Thyroid gland (tissue), 4 donors: ENCODE data around the gene DLGAP4.

Source experiments
- POLR2A ChIP-seq, 2 donors: fragments of 450-650 bp; IDR thresholded peaks; one replicate each; pipeline ENCODE4 v1.6.1; 2017; ENCODE audit warnings: antibody characterized with exemption in 2 of 2, mild to moderate bottlenecking in 2 of 2, moderate library complexity in 1 of 2
- TF ChIP-seq, protein P1 (sequence below), 6 experiments: fragments of 200-600 bp in 3 of 6; fragments of 450-650 bp in 3 of 6; sonication (generic) in 3 of 6; IDR thresholded peaks; one replicate each; pipeline ENCODE4 v1.5.1; 2016 to 2019; ENCODE audit warnings: antibody characterized with exemption in 6 of 6, mild to moderate bottlenecking in 2 of 6, inconsistent platforms in 1 of 6, moderate library complexity in 1 of 6

DNA sequence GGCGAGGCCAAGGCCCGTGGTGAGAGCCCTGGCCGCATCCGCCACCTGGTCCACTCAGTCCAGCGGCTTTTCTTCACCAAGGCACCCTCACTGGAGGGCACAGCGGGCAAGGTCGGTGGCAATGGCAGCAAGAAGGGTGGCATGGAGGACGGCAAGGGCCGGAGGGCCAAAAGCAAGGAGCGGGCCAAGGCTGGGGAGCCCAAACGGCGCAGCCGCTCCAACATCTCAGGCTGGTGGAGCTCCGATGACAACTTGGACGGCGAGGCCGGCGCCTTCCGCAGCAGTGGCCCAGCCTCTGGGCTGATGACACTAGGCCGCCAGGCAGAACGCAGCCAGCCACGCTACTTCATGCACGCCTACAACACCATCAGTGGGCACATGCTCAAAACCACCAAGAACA lies 126.0 kb downstream of the DLGAP4 start:
- TF ChIP-seq, protein P1, sequence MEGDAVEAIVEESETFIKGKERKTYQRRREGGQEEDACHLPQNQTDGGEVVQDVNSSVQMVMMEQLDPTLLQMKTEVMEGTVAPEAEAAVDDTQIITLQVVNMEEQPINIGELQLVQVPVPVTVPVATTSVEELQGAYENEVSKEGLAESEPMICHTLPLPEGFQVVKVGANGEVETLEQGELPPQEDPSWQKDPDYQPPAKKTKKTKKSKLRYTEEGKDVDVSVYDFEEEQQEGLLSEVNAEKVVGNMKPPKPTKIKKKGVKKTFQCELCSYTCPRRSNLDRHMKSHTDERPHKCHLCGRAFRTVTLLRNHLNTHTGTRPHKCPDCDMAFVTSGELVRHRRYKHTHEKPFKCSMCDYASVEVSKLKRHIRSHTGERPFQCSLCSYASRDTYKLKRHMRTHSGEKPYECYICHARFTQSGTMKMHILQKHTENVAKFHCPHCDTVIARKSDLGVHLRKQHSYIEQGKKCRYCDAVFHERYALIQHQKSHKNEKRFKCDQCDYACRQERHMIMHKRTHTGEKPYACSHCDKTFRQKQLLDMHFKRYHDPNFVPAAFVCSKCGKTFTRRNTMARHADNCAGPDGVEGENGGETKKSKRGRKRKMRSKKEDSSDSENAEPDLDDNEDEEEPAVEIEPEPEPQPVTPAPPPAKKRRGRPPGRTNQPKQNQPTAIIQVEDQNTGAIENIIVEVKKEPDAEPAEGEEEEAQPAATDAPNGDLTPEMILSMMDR (IDR thresholded peaks at IDR 0.05): no peak
- no peak for TF ChIP-seq POLR2A (IDR thresholded peaks at IDR 0.05)
